Nephron progenitor cell (in vitro differentiated cells): ENCODE measurements around the gene ZNF664.

ENCODE experiments used
- DNase-seq: peaks from one replicate; pipeline ENCODE4 v3.0.0; 2021
- H3K27ac Mint-ChIP-seq: 2 replicates; pipeline ENCODE4 v1.8.0; 2021; ENCODE audit warnings: mild to moderate bottlenecking, moderate library complexity, mixed read lengths
- H3K27me3 Mint-ChIP-seq: 2 replicates; pipeline ENCODE4 v1.8.0; 2021; ENCODE audit warnings: mild to moderate bottlenecking, low read depth, mixed read lengths; ENCODE audit not compliant: poor library complexity
- H3K36me3 Mint-ChIP-seq: 2 replicates; pipeline ENCODE4 v1.8.0; 2021; ENCODE audit warnings: low read depth, mixed read lengths
- H3K4me1 Mint-ChIP-seq: 2 replicates; pipeline ENCODE4 v1.8.0; 2021; ENCODE audit warnings: mixed read lengths
- H3K4me3 Mint-ChIP-seq: 2 replicates; pipeline ENCODE4 v1.8.0; 2021; ENCODE audit warnings: mild to moderate bottlenecking, moderate library complexity, mixed read lengths
- H3K9me3 Mint-ChIP-seq: 2 replicates; pipeline ENCODE4 v1.8.0; 2021; ENCODE audit warnings: mild to moderate bottlenecking, moderate library complexity, mixed read lengths
- TF ChIP-seq, protein P1 (sequence below): fragments of 200-600 bp; sonication (generic); IDR thresholded peaks from 2 replicates; pipeline ENCODE4 v1.5.0; 2021; ENCODE audit warnings: antibody characterized with exemption

The ZNF664 gene

DNA sequence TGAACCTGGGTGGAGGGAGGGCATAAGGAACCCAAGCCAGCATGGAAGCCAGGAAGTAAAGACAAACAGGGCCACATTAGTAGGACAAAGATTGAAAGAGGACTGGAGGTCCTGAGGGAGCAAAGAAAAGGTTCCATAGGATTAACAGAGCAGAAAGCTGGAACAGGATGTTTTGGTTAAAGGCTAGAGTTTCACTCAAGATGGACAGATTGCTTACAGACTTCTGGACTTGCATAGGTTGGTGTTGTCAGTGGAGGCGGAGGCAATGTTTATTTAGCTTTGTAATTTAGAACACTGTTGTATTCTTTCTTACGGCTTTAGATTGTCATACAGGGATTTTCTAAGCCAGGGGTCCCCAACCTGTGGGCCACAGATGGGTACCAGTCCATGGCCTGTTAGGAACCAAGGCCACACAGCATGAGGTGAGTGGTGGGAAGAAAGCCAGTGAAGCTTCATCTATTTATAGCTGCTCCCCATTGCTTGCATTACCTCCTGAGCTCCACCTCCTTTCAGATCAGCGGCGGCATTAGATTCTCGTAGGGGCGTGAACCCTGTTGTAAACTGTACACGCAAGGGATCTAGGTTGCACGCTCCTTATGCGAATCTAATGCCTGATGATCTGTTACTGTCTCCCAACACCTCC, 31.3 kb downstream of the ZNF664 start:
- H3K4me1 Mint-ChIP-seq = peaks cover 34% of the 10 kb centered on the region
- no peaks in the 10 kb centered on the region for H3K27me3 Mint-ChIP-seq

DNA sequence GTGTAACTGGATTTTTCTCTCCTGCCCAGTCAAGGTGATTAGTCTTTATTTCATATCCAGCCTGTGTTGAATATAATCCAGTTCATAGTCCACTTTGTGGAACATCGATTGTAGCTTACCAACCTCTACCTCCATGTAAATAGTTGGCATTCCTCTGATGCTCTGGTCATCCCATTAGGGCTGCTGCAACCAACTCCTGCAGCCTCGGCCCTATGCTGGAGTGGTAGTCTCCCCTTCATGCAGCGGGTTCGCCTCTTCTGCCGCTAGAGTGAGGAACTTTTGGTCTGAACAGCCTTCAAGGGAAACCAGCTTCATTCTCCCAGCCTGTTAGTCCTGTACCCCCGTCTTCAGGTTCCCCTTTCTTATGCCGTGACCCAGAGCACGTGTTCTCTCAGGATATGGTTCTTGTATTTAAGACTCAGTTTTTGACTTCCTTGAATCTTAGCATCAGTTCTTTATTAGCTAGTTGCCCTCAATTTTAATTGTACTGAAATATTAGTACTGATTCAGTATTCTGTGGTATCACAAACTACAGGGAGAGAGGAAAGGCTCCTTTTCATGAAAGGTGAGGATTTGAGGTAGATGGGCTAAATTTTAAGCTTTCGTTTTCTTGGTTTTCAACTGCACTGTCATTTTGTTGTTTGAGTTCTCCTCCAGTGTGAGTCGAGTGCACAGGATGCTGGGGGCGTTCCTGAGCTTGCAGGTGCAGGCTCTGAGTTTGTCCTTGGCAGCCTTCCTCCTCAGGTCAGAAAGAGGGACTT, 33.2 kb downstream of the ZNF664 start:
- DNase-seq = no peak
- peaks cover 32% of the 10 kb centered on the region for H3K36me3 Mint-ChIP-seq
- H3K27ac Mint-ChIP-seq = peak overlapping the region; percentile 21
- no peak overlapping the region for H3K4me3 Mint-ChIP-seq
- TF ChIP-seq, protein P1, sequence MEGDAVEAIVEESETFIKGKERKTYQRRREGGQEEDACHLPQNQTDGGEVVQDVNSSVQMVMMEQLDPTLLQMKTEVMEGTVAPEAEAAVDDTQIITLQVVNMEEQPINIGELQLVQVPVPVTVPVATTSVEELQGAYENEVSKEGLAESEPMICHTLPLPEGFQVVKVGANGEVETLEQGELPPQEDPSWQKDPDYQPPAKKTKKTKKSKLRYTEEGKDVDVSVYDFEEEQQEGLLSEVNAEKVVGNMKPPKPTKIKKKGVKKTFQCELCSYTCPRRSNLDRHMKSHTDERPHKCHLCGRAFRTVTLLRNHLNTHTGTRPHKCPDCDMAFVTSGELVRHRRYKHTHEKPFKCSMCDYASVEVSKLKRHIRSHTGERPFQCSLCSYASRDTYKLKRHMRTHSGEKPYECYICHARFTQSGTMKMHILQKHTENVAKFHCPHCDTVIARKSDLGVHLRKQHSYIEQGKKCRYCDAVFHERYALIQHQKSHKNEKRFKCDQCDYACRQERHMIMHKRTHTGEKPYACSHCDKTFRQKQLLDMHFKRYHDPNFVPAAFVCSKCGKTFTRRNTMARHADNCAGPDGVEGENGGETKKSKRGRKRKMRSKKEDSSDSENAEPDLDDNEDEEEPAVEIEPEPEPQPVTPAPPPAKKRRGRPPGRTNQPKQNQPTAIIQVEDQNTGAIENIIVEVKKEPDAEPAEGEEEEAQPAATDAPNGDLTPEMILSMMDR = no peak
- H3K9me3 Mint-ChIP-seq = no peaks in the 10 kb centered on the region
- H3K4me1 Mint-ChIP-seq = peaks cover 34% of the 10 kb centered on the region
- no peaks in the 10 kb centered on the region for H3K27me3 Mint-ChIP-seq

More for the DNA sequence above, 31.3 kb downstream of the ZNF664 start:
- no peaks in the 10 kb centered on the region for H3K9me3 Mint-ChIP-seq
- TF ChIP-seq, protein P1 = no peak
- no peak for DNase-seq
- no peak overlapping the region for H3K4me3 Mint-ChIP-seq
- H3K36me3 Mint-ChIP-seq = peaks cover 21% of the 10 kb centered on the region
- no peak overlapping the region for H3K27ac Mint-ChIP-seq

DNA sequence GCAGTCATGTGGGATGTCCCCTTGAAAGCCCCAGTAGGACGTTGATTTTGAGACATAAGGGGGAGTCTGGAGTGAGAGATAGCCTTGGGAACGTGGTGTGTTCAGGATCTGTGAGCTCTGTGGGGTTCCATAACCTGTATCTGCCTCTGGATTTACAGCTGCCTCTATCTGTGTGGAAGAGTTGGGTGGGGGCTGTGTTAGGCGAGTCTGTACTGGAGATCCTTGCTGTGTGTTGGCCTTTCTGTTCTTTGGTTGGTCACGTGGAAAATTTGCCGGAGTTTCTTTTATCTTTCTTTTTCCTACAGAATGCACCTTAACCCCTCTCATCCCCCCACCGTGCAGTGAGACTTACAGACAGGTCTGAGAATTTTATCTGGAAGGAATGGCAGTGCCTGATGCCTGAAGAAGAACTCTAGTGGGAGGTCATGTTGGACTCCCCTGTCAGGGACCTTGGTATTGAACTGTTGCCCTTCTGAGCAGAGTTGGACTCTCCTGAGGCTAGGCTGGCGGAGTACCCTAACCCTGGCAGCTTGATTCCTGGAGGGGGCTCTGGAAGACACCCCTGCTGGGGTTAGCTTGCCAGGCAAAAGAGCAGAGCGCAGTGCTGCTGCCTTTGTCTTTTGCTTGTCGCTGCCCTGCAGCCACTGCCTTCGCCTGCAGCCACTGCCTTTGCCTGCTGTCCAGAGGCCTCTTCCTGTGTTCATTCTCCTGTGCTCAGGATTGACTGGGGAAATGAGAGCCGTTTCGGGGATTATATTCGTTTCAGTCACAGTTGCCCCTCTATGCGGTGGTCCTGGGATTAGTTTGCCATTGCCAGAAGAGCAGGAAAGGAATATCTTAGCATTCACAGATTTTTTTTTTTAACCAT, 34.1 kb downstream of the ZNF664 start:
- Mint-ChIP-seq H3K27me3 (no peaks in the 10 kb centered on the region), H3K27ac (peak overlapping the region; percentile 70), H3K36me3 (peaks cover 40% of the 10 kb centered on the region), H3K9me3 (no peaks in the 10 kb centered on the region), H3K4me1 (peaks cover 34% of the 10 kb centered on the region), H3K4me3 (no peak overlapping the region)
- DNase-seq = no peak
- TF ChIP-seq, protein P1 = no peak

DNA sequence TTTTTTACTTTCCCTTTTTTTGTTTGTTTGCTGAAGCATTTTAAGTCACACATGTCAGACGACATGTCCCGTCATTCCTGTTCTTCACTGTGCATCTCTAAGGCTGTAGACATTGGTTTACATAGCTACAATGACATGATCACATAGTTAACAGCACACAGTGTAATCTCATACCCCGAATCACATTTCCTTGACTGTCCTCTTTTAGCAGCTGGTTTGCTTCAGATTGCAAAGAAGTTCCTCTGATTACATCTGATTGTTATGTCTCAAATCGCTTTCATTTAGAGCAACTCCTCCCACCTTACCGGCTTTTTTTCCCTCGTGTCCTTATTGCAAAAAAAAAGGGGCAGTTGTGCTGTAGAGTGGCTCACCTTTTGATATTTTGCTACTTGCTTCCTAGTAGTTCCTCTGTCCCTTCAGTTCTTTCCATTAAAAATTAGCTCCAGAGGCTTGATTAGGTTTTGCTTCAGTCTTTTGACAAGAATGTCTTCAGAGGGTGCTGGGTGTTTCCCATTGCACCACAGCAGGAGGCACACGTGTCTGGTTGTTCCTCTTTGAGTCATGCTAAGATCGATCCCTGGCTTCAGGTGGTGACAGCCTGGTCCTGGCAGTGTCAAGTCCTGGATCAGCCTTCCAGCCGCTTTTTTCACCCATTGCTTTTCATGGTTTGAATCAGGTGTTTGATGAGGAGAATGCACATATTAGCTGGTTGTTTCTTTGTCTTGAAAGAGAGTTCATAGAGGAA, 35.0 kb downstream of the ZNF664 start:
- TF ChIP-seq, protein P1 = no peak
- no peak overlapping the region for H3K4me3 Mint-ChIP-seq

DNA sequence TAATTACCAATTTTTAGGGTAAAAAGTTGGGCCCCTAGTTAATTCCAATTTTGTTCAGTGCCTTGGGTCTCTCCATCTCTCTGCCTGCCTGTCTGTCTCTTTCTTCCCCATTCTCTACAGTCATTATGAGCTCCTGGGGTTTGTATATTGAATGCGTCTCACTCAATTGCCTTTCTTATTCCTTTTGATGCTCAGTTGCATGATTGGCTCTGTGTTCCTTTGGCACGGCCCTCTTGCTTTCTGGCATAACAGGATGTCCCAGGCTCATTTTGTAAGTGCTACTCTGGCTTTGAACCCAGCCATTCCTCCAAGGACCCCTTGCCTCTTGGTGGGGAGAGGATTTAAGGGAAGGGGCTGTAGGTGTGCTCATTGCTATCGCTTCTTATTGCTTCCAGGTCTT, 35.6 kb downstream of the ZNF664 start:
- H3K27me3 Mint-ChIP-seq = no peaks in the 10 kb centered on the region

More for the DNA sequence above, 35.0 kb downstream of the ZNF664 start:
- H3K4me1 Mint-ChIP-seq = peaks cover 34% of the 10 kb centered on the region
- no peaks in the 10 kb centered on the region for H3K9me3 Mint-ChIP-seq
- peaks cover 48% of the 10 kb centered on the region for H3K36me3 Mint-ChIP-seq
- peak overlapping the region; percentile 28 for H3K27ac Mint-ChIP-seq
- no peak for DNase-seq
- no peaks in the 10 kb centered on the region for H3K27me3 Mint-ChIP-seq

More for the DNA sequence above, 35.6 kb downstream of the ZNF664 start:
- H3K27ac Mint-ChIP-seq = peak overlapping the region; percentile 28
- no peak for DNase-seq
- H3K4me3 Mint-ChIP-seq = no peak overlapping the region
- TF ChIP-seq, protein P1 = no peak
- H3K4me1 Mint-ChIP-seq = peaks cover 34% of the 10 kb centered on the region
- H3K36me3 Mint-ChIP-seq = peaks cover 54% of the 10 kb centered on the region
- no peaks in the 10 kb centered on the region for H3K9me3 Mint-ChIP-seq
